Upper lobe of left lung (tissue), 6 donors: ENCODE data around the gene ZNF70. TPM values are rescaled to one million over a fixed set of nuclear protein-coding genes. Genes with fewer than 3 reads are reported as not detected.

Experiments
- ATAC-seq, 2 donors: fragments of 200-7000 bp; cut with Tn5 transposase; one replicate each; pipeline ENCODE4 v1.9.1; 2022; ENCODE audit warnings: mild to moderate bottlenecking in 2 of 2, moderate library complexity in 2 of 2; ENCODE audit not compliant: low FRiP score in 2 of 2
- DNase-seq, 2 donors: peaks; one replicate each; pipeline ENCODE4 v3.0.0-alpha.2; 2019 to 2020
- H3K27ac ChIP-seq, 4 donors: fragments of 200-600 bp; sonication (generic); one replicate each; pipeline ENCODE4 v1.5.1; 2016 to 2019
- H3K27me3 ChIP-seq, 4 donors: fragments of 200-600 bp; sonication (generic); one replicate each; pipeline ENCODE4 v1.5.1; 2017 to 2019
- H3K36me3 ChIP-seq, 4 donors: fragments of 200-600 bp; sonication (generic); one replicate each; pipeline ENCODE4 v1.5.1; 2016 to 2019
- H3K4me1 ChIP-seq, 4 donors: fragments of 200-600 bp; sonication (generic); one replicate each; pipeline ENCODE4 v1.5.1; 2018 to 2019
- H3K4me3 ChIP-seq, 4 donors: fragments of 200-600 bp; sonication (generic); one replicate each; pipeline ENCODE4 v1.5.1; 2017 to 2019; ENCODE audit warnings: mild to moderate bottlenecking in 2 of 4, moderate library complexity in 1 of 4
- H3K9me3 ChIP-seq, 4 donors: fragments of 200-600 bp; sonication (generic); one replicate each; pipeline ENCODE4 v1.5.1; 2018 to 2019
- CTCF ChIP-seq, 6 experiments: fragments of 450-650 bp in 4 of 6; fragments of 200-600 bp in 2 of 6; sonication (generic) in 2 of 6; IDR thresholded peaks; one replicate each; pipeline ENCODE4 v1.5.1; 2016 to 2019; ENCODE audit warnings: antibody characterized with exemption in 6 of 6
- EP300 ChIP-seq, 4 donors: sonication (generic); formaldehyde crosslinking; IDR thresholded peaks; one replicate each; pipeline ENCODE4 v1.5.1; 2017; ENCODE audit warnings: antibody characterized with exemption in 4 of 4, control low read depth in 2 of 4
- POLR2A ChIP-seq, 4 donors: fragments of 450-650 bp; IDR thresholded peaks; one replicate each; pipeline ENCODE4 v1.5.1; 2016 to 2017; ENCODE audit warnings: antibody characterized with exemption in 4 of 4, mild to moderate bottlenecking in 2 of 4
- POLR2AphosphoS5 ChIP-seq, 2 donors: sonication (generic); formaldehyde crosslinking; IDR thresholded peaks; one replicate each; pipeline ENCODE4 v1.5.1; 2017; ENCODE audit warnings: antibody characterized with exemption in 2 of 2
- WGBS, 2 donors: methylation state at CpG; one replicate each; pipeline ENCODE4 v1.1.5; 2017 to 2018; 5-methylcytosine and 5-hydroxymethylcytosine counted together
- total RNA-seq, 6 donors: library from RNA; depleted of rRNA in 4 of 6; stranded (reverse); fragments of >200 nt in 4 of 6; gene quantifications; one replicate each; pipeline versions ENCODE4 v1.1.0 to v1.2.1, GENCODE V29; 2016 to 2021
- donor health status: DM: no; HTN: no; CAD: no; lungs with moderate emphysema.
- donor health status: DM: no; HTN: yes; CAD: no; lungs with severe emphysema.

ZNF70 gene
- total RNA-seq, 6 donors from 2014 or later, result 3.0 to 9.4 (median 5.4) TPM

GRCh38 chr22:23777776-23778576 lies 27.1 kb upstream of the ZNF70 start:
- DNase-seq, result no peak
- no peak overlapping the region for H3K4me3 ChIP-seq
- TF ChIP-seq POLR2A (IDR thresholded peaks at IDR 0.05) (no peak), EP300 (IDR thresholded peaks at IDR 0.05) (no peak), POLR2AphosphoS5 (IDR thresholded peaks at IDR 0.05) (no peak), CTCF (IDR thresholded peaks at IDR 0.05) (no peak)
- H3K27me3 ChIP-seq, result no peaks in the 10 kb centered on the region
- no peak overlapping the region for H3K27ac ChIP-seq
- no peaks in the 10 kb centered on the region for H3K9me3 ChIP-seq
- H3K36me3 ChIP-seq, result no peaks in the 10 kb centered on the region
- H3K4me1 ChIP-seq, result peaks cover 6 to 16% (median 11%) of the 10 kb centered on the region in 4 donors
- no peak for ATAC-seq
- 92 to 95% methylated on average over 9 to 11 of the region's 11 CpGs for WGBS, 2 donors

- Histone ChIP-seq H3K4me1 (peaks cover 16 to 29% (median 24%) of the 10 kb centered on the region in 4 donors), H3K27me3 (no peaks in the 10 kb centered on the region), H3K36me3 (no peaks in the 10 kb centered on the region), H3K9me3 (no peaks in the 10 kb centered on the region), H3K27ac (no peak overlapping the region), H3K4me3 (no peak overlapping the region)
- WGBS, 2 donors, result 73 to 83% methylated on average over 3 of the region's 3 CpGs
- TF ChIP-seq POLR2AphosphoS5 (IDR thresholded peaks at IDR 0.05) (no peak), EP300 (IDR thresholded peaks at IDR 0.05) (no peak), CTCF (IDR thresholded peaks at IDR 0.05) (no peak)
- ATAC-seq (no peak), DNase-seq (no peak)
These were observed 25.0 kb upstream of the ZNF70 start for GRCh38 chr22:23775779-23776375.

GRCh38 chr22:23774922-23775436 lies 24.1 kb upstream of the ZNF70 start:
- Histone ChIP-seq H3K27me3 (no peaks in the 10 kb centered on the region), H3K4me3 (no peak overlapping the region), H3K27ac (no peak overlapping the region), H3K4me1 (peaks cover 19 to 30% (median 24%) of the 10 kb centered on the region in 4 donors), H3K9me3 (no peaks in the 10 kb centered on the region), H3K36me3 (no peaks in the 10 kb centered on the region)
- ATAC-seq, result peak in 1 of 2 donors; percentile 71
- 75 to 93% methylated on average over 2 of the region's 2 CpGs for WGBS, 2 donors
- DNase-seq, result no peak
- TF ChIP-seq POLR2A (IDR thresholded peaks at IDR 0.05) (no peak), CTCF (IDR thresholded peaks at IDR 0.05) (no peak), POLR2AphosphoS5 (IDR thresholded peaks at IDR 0.05) (no peak), EP300 (IDR thresholded peaks at IDR 0.05) (no peak)

GRCh38 chr22:23774114-23774921 lies 23.4 kb upstream of the ZNF70 start:
- H3K4me1 ChIP-seq, result peaks cover 19 to 30% (median 24%) of the 10 kb centered on the region in 4 donors
- H3K36me3 ChIP-seq, result no peaks in the 10 kb centered on the region
- DNase-seq (no peak), ATAC-seq (no peak)
- no peaks in the 10 kb centered on the region for H3K9me3 ChIP-seq
- no peaks in the 10 kb centered on the region for H3K27me3 ChIP-seq
- H3K27ac ChIP-seq, result no peak overlapping the region
- 78 to 79% methylated on average over 6 to 12 of the region's 12 CpGs for WGBS, 2 donors
- TF ChIP-seq POLR2A (IDR thresholded peaks at IDR 0.05) (no peak), POLR2AphosphoS5 (IDR thresholded peaks at IDR 0.05) (no peak), CTCF (IDR thresholded peaks at IDR 0.05) (no peak), EP300 (IDR thresholded peaks at IDR 0.05) (no peak)
- no peak overlapping the region for H3K4me3 ChIP-seq
